ENCODE results near the gene SLC19A3.

The SLC19A3 gene

DNA sequence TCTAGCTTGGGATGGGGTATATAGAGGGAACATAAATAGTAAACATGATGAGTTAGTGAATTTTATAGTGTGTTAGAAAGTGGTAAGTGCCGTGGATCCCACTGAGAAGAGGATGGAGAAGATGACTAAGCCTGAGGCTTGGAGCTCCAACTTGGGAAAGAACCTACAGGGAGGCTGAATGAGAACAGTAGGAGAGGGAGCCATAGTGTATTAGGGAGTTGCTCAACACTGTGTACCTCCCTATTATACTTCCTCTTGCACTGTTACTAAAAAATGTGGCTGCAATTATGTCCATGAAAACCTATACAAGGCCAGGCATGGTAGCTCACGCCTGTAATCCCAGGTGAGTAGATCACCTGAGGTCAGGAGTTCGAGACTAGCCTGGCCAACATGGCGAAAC, 2.9 kb upstream of the SLC19A3 start:
- Histone ChIP-seq H3K4me1 (ENCODE audit: insufficient read depth, low read length, severe bottlenecking) (no peaks in the 10 kb centered on the region), H3K9me3 (ENCODE audit: low read length) (no peaks in the 10 kb centered on the region), H2AFZ (ENCODE audit: low read length) (no peak overlapping the region), H3K9ac (ENCODE audit: low read length) (no peak overlapping the region), H3F3A (ENCODE audit: insufficient read depth, low read length) (no peaks in the 10 kb centered on the region), H3K4me3 (ENCODE audit: low read depth, low read length, poor library complexity, severe bottlenecking) (no peak overlapping the region), H3K79me2 (ENCODE audit: insufficient read depth, low read length) (no peaks in the 10 kb centered on the region), H4K20me1 (ENCODE audit: insufficient read depth, low read length) (no peaks in the 10 kb centered on the region), H3K9me2 (ENCODE audit: low read depth, low read length) (no peaks in the 10 kb centered on the region), H3K36me3 (ENCODE audit: insufficient read depth, low read length) (no peaks in the 10 kb centered on the region), H3K27me3 (ENCODE audit: insufficient read depth, low read length) (peaks cover 3% of the 10 kb centered on the region; the same call in 1 of the 2 replicates), H3K4me2 (ENCODE audit: low read length) (no peak overlapping the region), H3K27ac (ENCODE audit: low read depth, low read length, poor library complexity, severe bottlenecking) (no peak overlapping the region)
- no peak for TF ChIP-seq EZH2 (IDR thresholded peaks at IDR 0.05; ENCODE audit: borderline replicate concordance, low read length)
- TF ChIP-seq, protein P1, sequence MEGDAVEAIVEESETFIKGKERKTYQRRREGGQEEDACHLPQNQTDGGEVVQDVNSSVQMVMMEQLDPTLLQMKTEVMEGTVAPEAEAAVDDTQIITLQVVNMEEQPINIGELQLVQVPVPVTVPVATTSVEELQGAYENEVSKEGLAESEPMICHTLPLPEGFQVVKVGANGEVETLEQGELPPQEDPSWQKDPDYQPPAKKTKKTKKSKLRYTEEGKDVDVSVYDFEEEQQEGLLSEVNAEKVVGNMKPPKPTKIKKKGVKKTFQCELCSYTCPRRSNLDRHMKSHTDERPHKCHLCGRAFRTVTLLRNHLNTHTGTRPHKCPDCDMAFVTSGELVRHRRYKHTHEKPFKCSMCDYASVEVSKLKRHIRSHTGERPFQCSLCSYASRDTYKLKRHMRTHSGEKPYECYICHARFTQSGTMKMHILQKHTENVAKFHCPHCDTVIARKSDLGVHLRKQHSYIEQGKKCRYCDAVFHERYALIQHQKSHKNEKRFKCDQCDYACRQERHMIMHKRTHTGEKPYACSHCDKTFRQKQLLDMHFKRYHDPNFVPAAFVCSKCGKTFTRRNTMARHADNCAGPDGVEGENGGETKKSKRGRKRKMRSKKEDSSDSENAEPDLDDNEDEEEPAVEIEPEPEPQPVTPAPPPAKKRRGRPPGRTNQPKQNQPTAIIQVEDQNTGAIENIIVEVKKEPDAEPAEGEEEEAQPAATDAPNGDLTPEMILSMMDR (IDR thresholded peaks at IDR 0.05; ENCODE audit: low read length): no peak

- Histone ChIP-seq H3K36me3 (ENCODE audit: insufficient read depth, low read length) (no peaks in the 10 kb centered on the region), H3K9ac (ENCODE audit: low read length) (no peak overlapping the region), H3K27ac (ENCODE audit: low read depth, low read length, poor library complexity, severe bottlenecking) (no peak overlapping the region), H4K20me1 (ENCODE audit: insufficient read depth, low read length) (no peaks in the 10 kb centered on the region), H3K4me2 (ENCODE audit: low read length) (no peak overlapping the region), H3K79me2 (ENCODE audit: insufficient read depth, low read length) (no peaks in the 10 kb centered on the region), H3F3A (ENCODE audit: insufficient read depth, low read length) (no peaks in the 10 kb centered on the region), H3K9me2 (ENCODE audit: low read depth, low read length) (no peaks in the 10 kb centered on the region), H3K9me3 (ENCODE audit: low read length) (no peaks in the 10 kb centered on the region), H2AFZ (ENCODE audit: low read length) (no peak overlapping the region), H3K4me1 (ENCODE audit: insufficient read depth, low read length, severe bottlenecking) (no peaks in the 10 kb centered on the region), H3K4me3 (ENCODE audit: low read depth, low read length, poor library complexity, severe bottlenecking) (no peak overlapping the region), H3K27me3 (ENCODE audit: insufficient read depth, low read length) (peaks cover 3% of the 10 kb centered on the region; the same call in 1 of the 2 replicates)
- TF ChIP-seq, protein P1 (IDR thresholded peaks at IDR 0.05; ENCODE audit: low read length): no peak
- no peak for TF ChIP-seq EZH2 (IDR thresholded peaks at IDR 0.05; ENCODE audit: borderline replicate concordance, low read length)
Observed at GRCh38 chr2:227719641-227720040, 1.8 kb upstream of the SLC19A3 start.

- peaks cover 3% of the 10 kb centered on the region; the same call in 1 of the 2 replicates for H3K27me3 ChIP-seq (ENCODE audit: insufficient read depth, low read length)
- no peaks in the 10 kb centered on the region for H3K9me3 ChIP-seq (ENCODE audit: low read length)
- no peaks in the 10 kb centered on the region for H3K79me2 ChIP-seq (ENCODE audit: insufficient read depth, low read length)
- no peaks in the 10 kb centered on the region for H3K36me3 ChIP-seq (ENCODE audit: insufficient read depth, low read length)
- H3K9ac ChIP-seq (ENCODE audit: low read length): no peak overlapping the region
- no peaks in the 10 kb centered on the region for H4K20me1 ChIP-seq (ENCODE audit: insufficient read depth, low read length)
- H3K9me2 ChIP-seq (ENCODE audit: low read depth, low read length): no peaks in the 10 kb centered on the region
- no peak overlapping the region for H3K4me3 ChIP-seq (ENCODE audit: low read depth, low read length, poor library complexity, severe bottlenecking)
- no peak overlapping the region for H3K4me2 ChIP-seq (ENCODE audit: low read length)
- TF ChIP-seq, protein P1 (IDR thresholded peaks at IDR 0.05; ENCODE audit: low read length): no peak
- TF ChIP-seq EZH2 (IDR thresholded peaks at IDR 0.05; ENCODE audit: borderline replicate concordance, low read length): no peak
- H2AFZ ChIP-seq (ENCODE audit: low read length): no peak overlapping the region
- no peaks in the 10 kb centered on the region for H3F3A ChIP-seq (ENCODE audit: insufficient read depth, low read length)
- no peak overlapping the region for H3K27ac ChIP-seq (ENCODE audit: low read depth, low read length, poor library complexity, severe bottlenecking)
- H3K4me1 ChIP-seq (ENCODE audit: insufficient read depth, low read length, severe bottlenecking): no peaks in the 10 kb centered on the region
Observed at GRCh38 chr2:227716501-227716900, 1.3 kb downstream of the SLC19A3 start.

Measured in OCI-LY1 (cell line).